EL (cell line): Measurements from ENCODE around the gene NDFIP2.

Source experiments
- DNase-seq: peaks from one replicate; pipeline ENCODE4 v3.0.0-alpha.2; 2016

The NDFIP2 gene

DNA sequence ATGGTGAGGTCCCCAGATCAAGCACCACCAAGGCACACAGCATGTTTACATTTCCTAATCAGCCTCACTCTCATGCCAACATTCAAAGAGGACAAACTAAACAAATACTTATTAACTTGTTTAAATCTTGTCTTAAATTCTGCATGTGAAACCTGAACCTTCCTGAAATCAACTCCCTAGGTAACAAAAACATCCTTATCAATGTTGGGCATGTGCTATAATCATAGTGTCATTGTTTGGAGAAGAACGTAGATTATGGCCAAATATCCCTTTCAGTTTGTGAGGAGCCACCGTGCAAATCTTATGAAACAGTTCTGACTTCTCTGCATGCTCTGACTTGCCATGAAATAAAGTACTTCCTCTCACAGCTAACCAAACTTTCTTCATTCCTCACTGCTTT, 123.8 kb downstream of the NDFIP2 start:
- no peak for DNase-seq
